Colonic mucosa (tissue), 4 donors: ENCODE measurements around the gene HRAS. TPM values are rescaled to one million over a fixed set of nuclear protein-coding genes. Genes with fewer than 3 reads are reported as not detected.

ENCODE experiments used
- DNase-seq: peaks from one replicate; pipeline ENCODE4 v3.0.0-alpha.2; 2020
- H3K27ac ChIP-seq: fragments of 200-600 bp; one replicate; pipeline ENCODE4 v1.8.0; 2021
- H3K27me3 ChIP-seq: fragments of 200-600 bp; one replicate; pipeline ENCODE4 v1.8.0; 2021
- H3K36me3 ChIP-seq: fragments of 200-600 bp; one replicate; pipeline ENCODE4 v1.8.0; 2021
- H3K4me1 ChIP-seq: fragments of 200-600 bp; one replicate; pipeline ENCODE4 v1.8.0; 2021; ENCODE audit warnings: mild to moderate bottlenecking
- H3K4me3 ChIP-seq: fragments of 200-600 bp; one replicate; pipeline ENCODE4 v1.8.0; 2021
- H3K9ac ChIP-seq, 2 donors: one replicate each; pipeline ENCODE4 v1.7.0; 2013; ENCODE audit warnings: control low read depth in 2 of 2, low read depth in 2 of 2, low read length in 2 of 2
- H3K9me3 ChIP-seq: fragments of 200-600 bp; one replicate; pipeline ENCODE4 v1.8.0; 2021
- intact Hi-C: fragments of 100-400 bp; cut with DNase I; formaldehyde crosslinking; loops from one replicate; pipeline ENCODE4 v1.14.1; 2022
- total RNA-seq, 2 donors: library from RNA; stranded (reverse); fragmentation: NEBNext Ultra II Directional in 1 of 2; extraction: Animal tissue kit (Norgen Biotek cat#: 25700) in 1 of 2; gene quantifications; one replicate each; pipeline ENCODE4 v1.2.1, GENCODE V29; 2021
- TF ChIP-seq, protein P1 (sequence below): fragments of 200-600 bp; IDR thresholded peaks from one replicate; pipeline ENCODE4 v1.8.0; 2022; ENCODE audit warnings: antibody characterized with exemption, mild to moderate bottlenecking
- donor health status: healthy.
- donor health status: DM: no; HTN: no; CAD: no.
- donor health status: DM: no; HTN: no; CAD: no.

Gene HRAS
- total RNA-seq: 10 to 100 TPM; 38.4 to 67.0 TPM

DNA sequence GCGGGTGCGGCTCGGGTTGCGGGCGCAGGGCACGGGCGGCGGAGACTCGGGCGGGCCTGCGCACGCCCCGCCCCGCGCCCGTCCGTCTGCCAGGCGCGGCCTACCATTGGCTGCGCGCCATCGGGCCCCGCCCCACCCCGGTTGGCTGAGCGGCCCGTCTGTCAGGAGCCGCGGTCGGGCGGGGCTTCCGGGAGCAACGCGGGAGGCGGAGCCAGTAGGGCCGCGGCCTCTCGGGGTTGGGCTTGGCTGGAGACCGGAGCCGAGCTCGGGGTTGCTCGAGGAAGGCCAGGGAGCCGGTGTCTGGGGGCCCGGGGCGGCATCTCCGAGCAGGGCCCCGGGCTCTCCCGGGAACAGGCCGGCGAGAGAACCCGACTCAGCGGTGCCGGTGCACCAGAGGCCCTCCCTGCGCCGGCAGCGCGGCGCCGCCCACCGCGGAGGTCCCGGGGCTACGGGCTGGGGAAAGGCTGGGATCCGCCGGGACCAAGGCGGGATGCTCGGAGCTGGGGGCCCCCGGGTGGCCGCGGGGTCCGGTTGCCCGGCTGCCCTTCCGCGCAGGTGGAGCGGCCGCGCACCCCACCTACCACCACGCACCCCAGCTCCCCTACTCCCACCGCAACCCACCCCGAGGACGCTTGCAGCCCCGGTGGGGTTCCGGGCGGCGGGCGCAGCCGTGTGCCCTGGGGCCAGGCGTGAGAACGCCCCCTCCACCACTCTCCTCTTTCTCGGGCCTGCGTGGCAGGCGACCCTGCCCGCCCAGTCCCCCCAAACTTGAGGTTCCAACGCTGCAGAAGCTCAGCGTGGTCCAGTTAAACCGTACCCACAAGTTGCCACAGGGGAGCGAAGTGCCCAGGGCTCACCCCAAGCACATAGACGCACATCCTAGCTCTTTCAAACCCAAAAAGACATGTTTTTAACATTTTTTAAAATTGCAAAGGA, at the start of gene HRAS:
HRAS (minus strand) TSS at position 58 of the 936 bp plus-strand sequence.
- DNase-seq: peak; percentile 94
- Histone ChIP-seq H3K27ac (peak within 1 kb of the TSS; percentile 85), H3K27me3 (no peaks in the 10 kb centered on the region), H3K4me1 (peaks cover 11% of the 10 kb centered on the region), H3K36me3 (peaks cover 8% of the 10 kb centered on the region), H3K4me3 (peak within 1 kb of the TSS; percentile 92), H3K9ac (peak within 1 kb of the TSS; percentile 76 to 78), H3K9me3 (no peaks in the 10 kb centered on the region)
- TF ChIP-seq, protein P1, sequence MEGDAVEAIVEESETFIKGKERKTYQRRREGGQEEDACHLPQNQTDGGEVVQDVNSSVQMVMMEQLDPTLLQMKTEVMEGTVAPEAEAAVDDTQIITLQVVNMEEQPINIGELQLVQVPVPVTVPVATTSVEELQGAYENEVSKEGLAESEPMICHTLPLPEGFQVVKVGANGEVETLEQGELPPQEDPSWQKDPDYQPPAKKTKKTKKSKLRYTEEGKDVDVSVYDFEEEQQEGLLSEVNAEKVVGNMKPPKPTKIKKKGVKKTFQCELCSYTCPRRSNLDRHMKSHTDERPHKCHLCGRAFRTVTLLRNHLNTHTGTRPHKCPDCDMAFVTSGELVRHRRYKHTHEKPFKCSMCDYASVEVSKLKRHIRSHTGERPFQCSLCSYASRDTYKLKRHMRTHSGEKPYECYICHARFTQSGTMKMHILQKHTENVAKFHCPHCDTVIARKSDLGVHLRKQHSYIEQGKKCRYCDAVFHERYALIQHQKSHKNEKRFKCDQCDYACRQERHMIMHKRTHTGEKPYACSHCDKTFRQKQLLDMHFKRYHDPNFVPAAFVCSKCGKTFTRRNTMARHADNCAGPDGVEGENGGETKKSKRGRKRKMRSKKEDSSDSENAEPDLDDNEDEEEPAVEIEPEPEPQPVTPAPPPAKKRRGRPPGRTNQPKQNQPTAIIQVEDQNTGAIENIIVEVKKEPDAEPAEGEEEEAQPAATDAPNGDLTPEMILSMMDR: no peak
- intact Hi-C loops: no loop called here

GRCh38 chr11:584287-584686, 48.9 kb upstream of the HRAS start:
- Histone ChIP-seq H3K9me3 (no peaks in the 10 kb centered on the region), H3K36me3 (peaks cover 12% of the 10 kb centered on the region), H3K9ac (no peak overlapping the region), H3K27ac (no peak overlapping the region), H3K4me1 (no peaks in the 10 kb centered on the region), H3K27me3 (no peaks in the 10 kb centered on the region), H3K4me3 (no peak overlapping the region)
- intact Hi-C loops: no loop called here
- no peak for DNase-seq
- TF ChIP-seq, protein P1: no peak

GRCh38 chr11:581752-582151, 46.4 kb upstream of the HRAS start:
- no peak overlapping the region for H3K4me3 ChIP-seq
- intact Hi-C loops: no loop called here
- peaks cover 7% of the 10 kb centered on the region for H3K36me3 ChIP-seq
- peaks cover 8% of the 10 kb centered on the region for H3K4me1 ChIP-seq
- H3K27me3 ChIP-seq: no peaks in the 10 kb centered on the region
- no peak for DNase-seq
- TF ChIP-seq, protein P1: no peak
- no peak overlapping the region for H3K27ac ChIP-seq
- no peak overlapping the region for H3K9ac ChIP-seq
- H3K9me3 ChIP-seq: no peaks in the 10 kb centered on the region

DNA sequence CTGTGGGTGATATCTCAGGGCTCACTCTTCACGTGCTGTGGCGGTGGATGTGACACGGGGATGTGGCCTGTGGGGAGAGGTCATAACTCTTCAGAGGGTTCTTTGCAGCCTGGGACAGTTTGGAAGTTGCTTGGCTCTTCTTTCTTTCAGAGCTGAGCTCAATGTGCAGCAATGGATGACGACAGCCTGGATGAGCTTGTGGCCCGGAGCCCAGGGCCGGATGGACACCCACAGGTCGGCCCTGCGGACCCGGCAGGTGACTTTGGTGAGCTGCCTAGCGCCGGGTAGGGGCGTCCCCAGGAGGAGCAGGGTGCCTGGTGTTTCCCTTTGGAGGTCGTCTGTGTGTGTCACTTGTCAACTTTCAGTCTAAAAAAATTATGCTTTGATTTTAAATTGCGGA, 46.0 kb upstream of the HRAS start:
- no peak for DNase-seq
- intact Hi-C loops: no loop called here
- Histone ChIP-seq H3K9me3 (no peaks in the 10 kb centered on the region), H3K9ac (no peak overlapping the region), H3K4me3 (no peak overlapping the region), H3K36me3 (peaks cover 3% of the 10 kb centered on the region), H3K4me1 (peaks cover 8% of the 10 kb centered on the region), H3K27ac (no peak overlapping the region), H3K27me3 (no peaks in the 10 kb centered on the region)
- TF ChIP-seq, protein P1: no peak

DNA sequence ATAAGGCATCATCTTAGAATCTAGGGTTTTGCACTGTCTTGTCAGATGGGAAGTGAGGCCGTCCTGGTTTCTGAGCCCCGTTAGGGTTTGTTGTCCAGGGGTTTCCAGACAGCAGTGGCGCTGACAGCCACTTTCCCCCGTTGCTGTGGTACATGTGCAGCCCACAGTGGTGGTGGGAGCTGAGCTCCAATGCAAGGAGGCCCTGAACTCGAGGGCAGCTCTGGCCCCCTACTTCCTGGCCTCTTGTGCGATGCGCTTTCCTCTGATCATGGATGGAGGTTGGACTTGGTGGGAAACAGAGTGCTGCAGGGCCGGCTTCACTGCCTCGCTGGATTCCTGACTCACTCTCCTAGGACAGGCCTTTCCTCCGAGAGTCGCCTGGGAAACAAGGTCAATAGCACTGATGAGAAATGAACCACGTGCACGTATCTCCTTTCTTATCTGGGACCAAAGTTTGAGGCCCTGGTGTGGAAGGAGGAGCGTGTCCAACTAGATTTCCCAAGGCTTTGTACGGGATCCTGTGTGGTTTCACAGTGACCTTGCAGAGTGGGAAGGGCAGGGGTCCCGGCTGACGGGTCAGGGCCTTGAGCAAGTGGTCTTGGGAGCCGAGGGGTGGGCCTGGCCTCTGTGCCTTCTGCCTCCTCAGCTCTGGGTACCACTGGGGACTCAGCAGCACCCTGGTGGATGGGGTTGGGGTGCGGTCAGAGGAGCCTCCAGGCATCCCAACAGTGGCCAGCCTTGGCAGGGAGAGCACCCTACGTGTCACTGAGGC, 44.6 kb upstream of the HRAS start:
- Histone ChIP-seq H3K4me3 (no peak overlapping the region), H3K4me1 (peaks cover 9% of the 10 kb centered on the region)

More for the DNA sequence above, 44.6 kb upstream of the HRAS start:
- DNase-seq: no peak
- Histone ChIP-seq H3K9ac (no peak overlapping the region), H3K27me3 (no peaks in the 10 kb centered on the region), H3K27ac (no peak overlapping the region), H3K9me3 (no peaks in the 10 kb centered on the region), H3K36me3 (no peaks in the 10 kb centered on the region)
- TF ChIP-seq, protein P1: no peak
- intact Hi-C loops: loop anchor here (5.0 kb wide), 1 partner anchor 37 kb away; the partner anchor contains the start of gene IRF7
